Measurements from ENCODE around the gene LAMA1.
A peak's percentile ranks its signal among the peaks of the same experiment; 100 is the strongest.

The LAMA1 gene

GRCh38 chr18:7000484-7001096, 117.0 kb downstream of the LAMA1 start:
- peak overlapping the region in 1 of 7 experiments; percentile 61 for H3K4me3 ChIP-seq (ENCODE audit: control insufficient read depth in 1 of 7, extremely low read depth in 1 of 7, insufficient read depth in 4 of 7, low read depth in 2 of 7, low read length in 6 of 7)
- no peaks in the 10 kb centered on the region for H3K9me3 ChIP-seq (ENCODE audit: control extremely low read depth in 1 of 5, control insufficient read depth in 4 of 5, insufficient read depth in 2 of 5, low read depth in 1 of 5, low read length in 4 of 5)
- CTCF ChIA-PET: interaction anchor here (0.9 to 1.9 kb wide), 4 partner anchors 19 to 80 kb away, joined by 3 to 13 read pairs (median 4); no protein-coding TSS in a partner anchor
- no peaks in the 10 kb centered on the region for H3K36me3 ChIP-seq (ENCODE audit: control insufficient read depth in 4 of 4, insufficient read depth in 4 of 4, low read length in 3 of 4)
- WGBS (ENCODE audit: insufficient coverage): 17% methylated on average over 3 of the region's 9 CpGs
- POLR2A ChIA-PET: no interaction called here
- peaks cover 0 to 3% (median 0%) of the 10 kb centered on the region in 5 experiments for H3K27me3 ChIP-seq (replicated peaks in 2 of 5; ENCODE audit: control insufficient read depth in 4 of 5, insufficient read depth in 5 of 5, low read length in 4 of 5)
- peak overlapping the region in 1 of 2 experiments; percentile 39 for H3K27ac ChIP-seq (ENCODE audit: insufficient read depth in 1 of 2, low read depth in 1 of 2, low read length in 2 of 2, poor library complexity in 1 of 2, severe bottlenecking in 2 of 2)
- H3K4me1 ChIP-seq (ENCODE audit: control extremely low read depth in 1 of 4, control insufficient read depth in 4 of 4, insufficient read depth in 4 of 4, low read length in 3 of 4): peaks cover 0 to 14% (median 0%) of the 10 kb centered on the region in 4 experiments
- DNase-seq: peak; percentile 39 to 68 (median 65)

GRCh38 chr18:6997808-6998207, 119.8 kb downstream of the LAMA1 start:
- CTCF ChIA-PET: interaction anchor here (1.5 kb wide), 1 partner anchor 57 kb away, joined by 4 read pairs; no protein-coding TSS in a partner anchor
- Histone ChIP-seq H3K4me1 (ENCODE audit: control extremely low read depth in 1 of 4, control insufficient read depth in 4 of 4, insufficient read depth in 4 of 4, low read length in 3 of 4) (peaks cover 0 to 20% (median 3%) of the 10 kb centered on the region in 4 experiments), H3K36me3 (ENCODE audit: control insufficient read depth in 4 of 4, insufficient read depth in 4 of 4, low read length in 3 of 4) (no peaks in the 10 kb centered on the region), H3K27ac (ENCODE audit: insufficient read depth in 1 of 2, low read depth in 1 of 2, low read length in 2 of 2, poor library complexity in 1 of 2, severe bottlenecking in 2 of 2) (no peak overlapping the region), H3K9me3 (ENCODE audit: control extremely low read depth in 1 of 5, control insufficient read depth in 4 of 5, insufficient read depth in 2 of 5, low read depth in 1 of 5, low read length in 4 of 5) (no peaks in the 10 kb centered on the region), H3K27me3 (replicated peaks in 2 of 5; ENCODE audit: control insufficient read depth in 4 of 5, insufficient read depth in 5 of 5, low read length in 4 of 5) (peaks cover 0 to 6% (median 0%) of the 10 kb centered on the region in 5 experiments), H3K4me3 (ENCODE audit: control insufficient read depth in 1 of 7, extremely low read depth in 1 of 7, insufficient read depth in 4 of 7, low read depth in 2 of 7, low read length in 6 of 7) (no peak overlapping the region)
- POLR2A ChIA-PET: no interaction called here
- WGBS (ENCODE audit: insufficient coverage): 40% methylated on average over 3 of the region's 8 CpGs
- DNase-seq: peak; percentile 43 to 79 (median 74)

- ChIA-PET CTCF (no interaction called here), POLR2A (no interaction called here)
- no peaks in the 10 kb centered on the region for H3K36me3 ChIP-seq (ENCODE audit: control insufficient read depth in 4 of 4, insufficient read depth in 4 of 4, low read length in 3 of 4)
- 0% methylated on average over 5 of the region's 7 CpGs for WGBS (ENCODE audit: insufficient coverage)
- peaks cover 0 to 6% (median 0%) of the 10 kb centered on the region in 5 experiments for H3K27me3 ChIP-seq (replicated peaks in 2 of 5; ENCODE audit: control insufficient read depth in 4 of 5, insufficient read depth in 5 of 5, low read length in 4 of 5)
- DNase-seq: peak in 2 of 3 donors; percentile 13 to 22
- peak overlapping the region in 2 of 7 experiments; percentile 30 to 64 for H3K4me3 ChIP-seq (ENCODE audit: control insufficient read depth in 1 of 7, extremely low read depth in 1 of 7, insufficient read depth in 4 of 7, low read depth in 2 of 7, low read length in 6 of 7)
- peaks cover 0 to 17% (median 3%) of the 10 kb centered on the region in 4 experiments for H3K4me1 ChIP-seq (ENCODE audit: control extremely low read depth in 1 of 4, control insufficient read depth in 4 of 4, insufficient read depth in 4 of 4, low read length in 3 of 4)
- no peak overlapping the region for H3K27ac ChIP-seq (ENCODE audit: insufficient read depth in 1 of 2, low read depth in 1 of 2, low read length in 2 of 2, poor library complexity in 1 of 2, severe bottlenecking in 2 of 2)
- H3K9me3 ChIP-seq (ENCODE audit: control extremely low read depth in 1 of 5, control insufficient read depth in 4 of 5, insufficient read depth in 2 of 5, low read depth in 1 of 5, low read length in 4 of 5): no peaks in the 10 kb centered on the region
Measured at GRCh38 chr18:6994771-6995430, 122.7 kb downstream of the LAMA1 start.

- H3K36me3 ChIP-seq (ENCODE audit: control insufficient read depth in 4 of 4, insufficient read depth in 4 of 4, low read length in 3 of 4): no peaks in the 10 kb centered on the region
- H3K9me3 ChIP-seq (ENCODE audit: control extremely low read depth in 1 of 5, control insufficient read depth in 4 of 5, insufficient read depth in 2 of 5, low read depth in 1 of 5, low read length in 4 of 5): no peaks in the 10 kb centered on the region
- H3K4me3 ChIP-seq (ENCODE audit: control insufficient read depth in 1 of 7, extremely low read depth in 1 of 7, insufficient read depth in 4 of 7, low read depth in 2 of 7, low read length in 6 of 7): no peak overlapping the region
- H3K27me3 ChIP-seq (replicated peaks in 2 of 5; ENCODE audit: control insufficient read depth in 4 of 5, insufficient read depth in 5 of 5, low read length in 4 of 5): peaks cover 0 to 6% (median 0%) of the 10 kb centered on the region in 5 experiments
- ChIA-PET POLR2A (no interaction called here), CTCF (interaction anchor here (1.2 to 1.5 kb wide), 2 partner anchors 28 to 72 kb away, joined by 3 to 4 read pairs; no protein-coding TSS in a partner anchor)
- H3K4me1 ChIP-seq (ENCODE audit: control extremely low read depth in 1 of 4, control insufficient read depth in 4 of 4, insufficient read depth in 4 of 4, low read length in 3 of 4): peaks cover 0 to 17% (median 3%) of the 10 kb centered on the region in 4 experiments
- H3K27ac ChIP-seq (ENCODE audit: insufficient read depth in 1 of 2, low read depth in 1 of 2, low read length in 2 of 2, poor library complexity in 1 of 2, severe bottlenecking in 2 of 2): no peak overlapping the region
- no peak for DNase-seq
- WGBS (ENCODE audit: insufficient coverage): 93% methylated on average over 4 of the region's 7 CpGs
Measured at GRCh38 chr18:6994056-6994770, 123.4 kb downstream of the LAMA1 start.

- no peak overlapping the region for H3K27ac ChIP-seq (ENCODE audit: insufficient read depth in 1 of 2, low read depth in 1 of 2, low read length in 2 of 2, poor library complexity in 1 of 2, severe bottlenecking in 2 of 2)
- H3K36me3 ChIP-seq (ENCODE audit: control insufficient read depth in 4 of 4, insufficient read depth in 4 of 4, low read length in 3 of 4): no peaks in the 10 kb centered on the region
- ChIA-PET CTCF (interaction anchor here (0.8 to 1.2 kb wide), 2 partner anchors 23 to 70 kb away, joined by 3 read pairs; no protein-coding TSS in a partner anchor), POLR2A (no interaction called here)
- H3K4me3 ChIP-seq (ENCODE audit: control insufficient read depth in 1 of 7, extremely low read depth in 1 of 7, insufficient read depth in 4 of 7, low read depth in 2 of 7, low read length in 6 of 7): no peak overlapping the region
- no peak for DNase-seq
- no peaks in the 10 kb centered on the region for H3K9me3 ChIP-seq (ENCODE audit: control extremely low read depth in 1 of 5, control insufficient read depth in 4 of 5, insufficient read depth in 2 of 5, low read depth in 1 of 5, low read length in 4 of 5)
- H3K27me3 ChIP-seq (replicated peaks in 2 of 5; ENCODE audit: control insufficient read depth in 4 of 5, insufficient read depth in 5 of 5, low read length in 4 of 5): peaks cover 0 to 3% (median 0%) of the 10 kb centered on the region in 5 experiments
- peaks cover 0 to 10% (median 3%) of the 10 kb centered on the region in 4 experiments for H3K4me1 ChIP-seq (ENCODE audit: control extremely low read depth in 1 of 4, control insufficient read depth in 4 of 4, insufficient read depth in 4 of 4, low read length in 3 of 4)
Measured at GRCh38 chr18:6992761-6993160, 124.8 kb downstream of the LAMA1 start.

GRCh38 chr18:6983366-6983765, 134.2 kb downstream of the LAMA1 start:
- ChIA-PET POLR2A (no interaction called here), CTCF (no interaction called here)
- no peaks in the 10 kb centered on the region for H3K9me3 ChIP-seq (ENCODE audit: control extremely low read depth in 1 of 5, control insufficient read depth in 4 of 5, insufficient read depth in 2 of 5, low read depth in 1 of 5, low read length in 4 of 5)
- H3K4me1 ChIP-seq (ENCODE audit: control extremely low read depth in 1 of 4, control insufficient read depth in 4 of 4, insufficient read depth in 4 of 4, low read length in 3 of 4): no peaks in the 10 kb centered on the region
- DNase-seq: no peak
- no peak overlapping the region for H3K27ac ChIP-seq (ENCODE audit: insufficient read depth in 1 of 2, low read depth in 1 of 2, low read length in 2 of 2, poor library complexity in 1 of 2, severe bottlenecking in 2 of 2)
- 94% methylated on average over 7 of the region's 7 CpGs for WGBS (ENCODE audit: insufficient coverage)
- no peaks in the 10 kb centered on the region for H3K36me3 ChIP-seq (ENCODE audit: control insufficient read depth in 4 of 4, insufficient read depth in 4 of 4, low read length in 3 of 4)
- H3K27me3 ChIP-seq (replicated peaks in 2 of 5; ENCODE audit: control insufficient read depth in 4 of 5, insufficient read depth in 5 of 5, low read length in 4 of 5): peaks cover 0 to 2% (median 0%) of the 10 kb centered on the region in 5 experiments
- no peak overlapping the region for H3K4me3 ChIP-seq (ENCODE audit: control insufficient read depth in 1 of 7, extremely low read depth in 1 of 7, insufficient read depth in 4 of 7, low read depth in 2 of 7, low read length in 6 of 7)

Measured in common myeloid progenitor, CD34-positive (primary cell).